ENCODE data around the gene SH3RF1. TPM values are rescaled to one million over a fixed set of nuclear protein-coding genes. Genes with fewer than 3 reads are reported as not detected.

Gene SH3RF1
- total RNA-seq, 1 experiment from 2014 or later = 59.5 TPM

DNA sequence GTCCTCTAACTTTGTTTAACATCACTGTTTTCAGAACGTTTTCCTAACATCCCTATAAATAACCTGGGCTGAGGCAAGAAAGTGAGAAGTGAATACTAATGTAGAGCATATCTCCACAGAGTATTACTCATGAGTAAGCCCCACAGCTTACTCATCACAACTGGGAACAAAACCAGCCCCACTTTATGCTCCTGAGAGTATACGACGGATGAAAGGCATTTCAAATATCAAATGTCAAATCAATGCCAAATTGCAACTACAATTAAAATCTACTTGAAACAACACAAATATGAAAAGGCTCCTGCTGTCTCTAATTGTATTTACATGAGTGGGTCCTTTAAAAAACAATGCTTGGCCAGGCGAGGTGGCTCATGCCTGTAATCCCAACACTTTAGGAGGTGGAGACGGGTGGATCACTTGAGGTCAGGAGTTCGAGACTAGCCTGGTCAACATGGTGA, 41.2 kb downstream of the SH3RF1 start (continued):
- peak; percentile 93 for TF ChIP-seq FOSL1 (IDR thresholded peaks at IDR 0.05; ENCODE audit: low read depth)

DNA sequence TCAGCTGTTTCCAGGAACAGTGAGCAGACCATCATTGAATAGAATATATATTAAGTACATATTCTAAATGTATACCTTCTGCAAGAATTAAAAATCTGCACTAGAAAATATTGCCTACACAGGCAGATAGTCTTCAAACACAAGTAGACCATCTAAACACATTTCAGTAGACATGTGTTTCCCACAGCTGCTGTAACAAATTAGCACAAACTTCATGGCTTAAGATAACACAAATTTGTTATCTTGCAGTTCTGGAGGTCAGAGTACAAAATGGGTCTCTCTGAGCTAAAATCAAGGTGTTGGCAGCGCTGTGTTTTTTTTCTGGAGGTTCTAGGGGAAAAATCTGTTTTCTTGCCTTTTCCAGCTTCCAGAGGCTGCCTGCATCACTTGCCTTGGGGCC, 42.7 kb downstream of the SH3RF1 start:
- Histone ChIP-seq H2AFZ (ENCODE audit: low read depth, low read length, poor library complexity, severe bottlenecking) (no peak overlapping the region), H3K79me2 (ENCODE audit: insufficient read depth, low read length) (peaks cover 84% of the 10 kb centered on the region), H3K4me2 (ENCODE audit: low read length) (peak overlapping the region; percentile 77; the same call in 1 of the 2 replicates), H3K36me3 (ENCODE audit: control insufficient read depth in 1 of 2, insufficient read depth in 2 of 2, low read length in 2 of 2) (no peaks in the 10 kb centered on the region), H3K4me1 (ENCODE audit: control insufficient read depth in 1 of 2, insufficient read depth in 2 of 2, low read length in 2 of 2) (peaks cover 85 to 97% of the 10 kb centered on the region in 2 experiments), H3K9ac (ENCODE audit: low read length) (no peak overlapping the region), H3K27ac (ENCODE audit: low read depth, low read length) (no peak overlapping the region), H3K9me2 (ENCODE audit: insufficient read depth) (no peaks in the 10 kb centered on the region), H3K9me3 (ENCODE audit: control insufficient read depth in 1 of 2, insufficient read depth in 1 of 2, low read depth in 1 of 2, low read length in 2 of 2) (no peaks in the 10 kb centered on the region), H3K4me3 (replicated peaks in 1 of 2; ENCODE audit: low read depth in 1 of 2, low read length in 2 of 2) (no peak overlapping the region), H3K27me3 (ENCODE audit: insufficient read depth, low read length) (no peaks in the 10 kb centered on the region), H4K20me1 (ENCODE audit: insufficient read depth) (no peaks in the 10 kb centered on the region)
- no TSS peak for BruUV-seq (replicated peaks)
- no peak for TF ChIP-seq EGR1 (IDR thresholded peaks at IDR 0.05; ENCODE audit: low read depth)
- RAD21 ChIA-PET (ENCODE audit: low non-redundant PET in 1 of 2, low total read pairs in 2 of 2, uncharacterized antibody in 2 of 2, unreplicated experiment in 2 of 2) = no interaction called here
- POLR2A ChIA-PET = no interaction called here
- DNase-seq (ENCODE audit: low read depth, low spot score) = no peak
- no peak for ATAC-seq
- CTCF ChIA-PET = no interaction called here
- intact Hi-C loops (cut with micrococcal nuclease) = loop anchor here (2.0 kb wide), 1 partner anchor 27 kb away; no protein-coding TSS in a partner anchor

DNA sequence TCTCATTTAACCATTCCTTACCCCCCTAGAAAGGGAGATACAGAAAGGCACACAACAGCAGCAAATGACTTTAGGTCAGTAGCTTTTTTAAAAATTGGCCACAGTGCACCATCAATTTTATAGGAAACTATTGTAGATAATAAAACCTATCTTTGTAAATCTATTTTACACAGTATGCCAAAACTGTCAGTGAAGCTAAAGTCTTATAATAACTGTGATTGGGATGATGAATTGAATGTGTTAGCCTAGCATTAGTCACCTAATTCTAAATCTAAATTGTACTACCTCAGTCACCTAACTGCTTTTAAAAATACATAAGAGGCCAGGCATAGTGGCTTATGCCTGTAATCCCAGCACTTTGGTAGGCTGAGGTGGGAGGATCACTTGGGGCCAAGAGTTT, 44.2 kb downstream of the SH3RF1 start:
- H3K9me2 ChIP-seq (ENCODE audit: insufficient read depth) = no peaks in the 10 kb centered on the region
- intact Hi-C loops (cut with micrococcal nuclease) = no loop called here
- 0 out of 4 replicates have a peak, but pooled peaks cover 0 to 4% of the 10 kb centered on the region in 2 experiments for H3K36me3 ChIP-seq (ENCODE audit: control insufficient read depth in 1 of 2, insufficient read depth in 2 of 2, low read length in 2 of 2)
- peak overlapping the region; percentile 95 for H3K27ac ChIP-seq (ENCODE audit: low read depth, low read length)
- no peak overlapping the region for H2AFZ ChIP-seq (ENCODE audit: low read depth, low read length, poor library complexity, severe bottlenecking)
- peak overlapping the region; percentile 77 for H3K4me2 ChIP-seq (ENCODE audit: low read length)
- no TSS peak for BruUV-seq (replicated peaks)
- CTCF ChIA-PET = no interaction called here
- H3K9me3 ChIP-seq (ENCODE audit: control insufficient read depth in 1 of 2, insufficient read depth in 1 of 2, low read depth in 1 of 2, low read length in 2 of 2) = no peaks in the 10 kb centered on the region
- H3K79me2 ChIP-seq (ENCODE audit: insufficient read depth, low read length) = peaks cover 82% of the 10 kb centered on the region
- H3K4me1 ChIP-seq (ENCODE audit: control insufficient read depth in 1 of 2, insufficient read depth in 2 of 2, low read length in 2 of 2) = peaks cover 78 to 91% of the 10 kb centered on the region in 2 experiments
- RAD21 ChIA-PET (ENCODE audit: low non-redundant PET in 1 of 2, low total read pairs in 2 of 2, uncharacterized antibody in 2 of 2, unreplicated experiment in 2 of 2) = no interaction called here
- ATAC-seq (no peak), DNase-seq (ENCODE audit: low read depth, low spot score) (no peak)
- POLR2A ChIA-PET = interaction anchor here (0.6 kb wide), 1 partner anchor 29 kb away, joined by 3 read pairs; no protein-coding TSS in a partner anchor
- no peaks in the 10 kb centered on the region for H4K20me1 ChIP-seq (ENCODE audit: insufficient read depth)
- H3K9ac ChIP-seq (ENCODE audit: low read length) = peak overlapping the region; percentile 48
- H3K27me3 ChIP-seq (ENCODE audit: insufficient read depth, low read length) = no peaks in the 10 kb centered on the region
- peak overlapping the region in 1 of 2 experiments; percentile 45; a peak in 2 of 4 replicates for H3K4me3 ChIP-seq (replicated peaks in 1 of 2; ENCODE audit: low read depth in 1 of 2, low read length in 2 of 2)
- TF ChIP-seq SRF (IDR thresholded peaks at IDR 0.05; ENCODE audit: low read depth) = no peak
- TF ChIP-seq, protein P1, sequence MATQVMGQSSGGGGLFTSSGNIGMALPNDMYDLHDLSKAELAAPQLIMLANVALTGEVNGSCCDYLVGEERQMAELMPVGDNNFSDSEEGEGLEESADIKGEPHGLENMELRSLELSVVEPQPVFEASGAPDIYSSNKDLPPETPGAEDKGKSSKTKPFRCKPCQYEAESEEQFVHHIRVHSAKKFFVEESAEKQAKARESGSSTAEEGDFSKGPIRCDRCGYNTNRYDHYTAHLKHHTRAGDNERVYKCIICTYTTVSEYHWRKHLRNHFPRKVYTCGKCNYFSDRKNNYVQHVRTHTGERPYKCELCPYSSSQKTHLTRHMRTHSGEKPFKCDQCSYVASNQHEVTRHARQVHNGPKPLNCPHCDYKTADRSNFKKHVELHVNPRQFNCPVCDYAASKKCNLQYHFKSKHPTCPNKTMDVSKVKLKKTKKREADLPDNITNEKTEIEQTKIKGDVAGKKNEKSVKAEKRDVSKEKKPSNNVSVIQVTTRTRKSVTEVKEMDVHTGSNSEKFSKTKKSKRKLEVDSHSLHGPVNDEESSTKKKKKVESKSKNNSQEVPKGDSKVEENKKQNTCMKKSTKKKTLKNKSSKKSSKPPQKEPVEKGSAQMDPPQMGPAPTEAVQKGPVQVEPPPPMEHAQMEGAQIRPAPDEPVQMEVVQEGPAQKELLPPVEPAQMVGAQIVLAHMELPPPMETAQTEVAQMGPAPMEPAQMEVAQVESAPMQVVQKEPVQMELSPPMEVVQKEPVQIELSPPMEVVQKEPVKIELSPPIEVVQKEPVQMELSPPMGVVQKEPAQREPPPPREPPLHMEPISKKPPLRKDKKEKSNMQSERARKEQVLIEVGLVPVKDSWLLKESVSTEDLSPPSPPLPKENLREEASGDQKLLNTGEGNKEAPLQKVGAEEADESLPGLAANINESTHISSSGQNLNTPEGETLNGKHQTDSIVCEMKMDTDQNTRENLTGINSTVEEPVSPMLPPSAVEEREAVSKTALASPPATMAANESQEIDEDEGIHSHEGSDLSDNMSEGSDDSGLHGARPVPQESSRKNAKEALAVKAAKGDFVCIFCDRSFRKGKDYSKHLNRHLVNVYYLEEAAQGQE (IDR thresholded peaks at IDR 0.05; ENCODE audit: low read depth) = no peak
- TF ChIP-seq ZNF274 (IDR thresholded peaks at IDR 0.05; ENCODE audit: low read depth, low read length) = no peak
- no peak for TF ChIP-seq ZFX (IDR thresholded peaks at IDR 0.05)
- TF ChIP-seq POLR2A (IDR thresholded peaks at IDR 0.05; ENCODE audit: borderline replicate concordance, extremely low read depth, insufficient read depth, insufficient read length) = no peak
- TF ChIP-seq CEBPB (IDR thresholded peaks at IDR 0.05; ENCODE audit: low read depth) = no peak
- TF ChIP-seq EZH2 (IDR thresholded peaks at IDR 0.05) = no peak
- TF ChIP-seq, protein P2, sequence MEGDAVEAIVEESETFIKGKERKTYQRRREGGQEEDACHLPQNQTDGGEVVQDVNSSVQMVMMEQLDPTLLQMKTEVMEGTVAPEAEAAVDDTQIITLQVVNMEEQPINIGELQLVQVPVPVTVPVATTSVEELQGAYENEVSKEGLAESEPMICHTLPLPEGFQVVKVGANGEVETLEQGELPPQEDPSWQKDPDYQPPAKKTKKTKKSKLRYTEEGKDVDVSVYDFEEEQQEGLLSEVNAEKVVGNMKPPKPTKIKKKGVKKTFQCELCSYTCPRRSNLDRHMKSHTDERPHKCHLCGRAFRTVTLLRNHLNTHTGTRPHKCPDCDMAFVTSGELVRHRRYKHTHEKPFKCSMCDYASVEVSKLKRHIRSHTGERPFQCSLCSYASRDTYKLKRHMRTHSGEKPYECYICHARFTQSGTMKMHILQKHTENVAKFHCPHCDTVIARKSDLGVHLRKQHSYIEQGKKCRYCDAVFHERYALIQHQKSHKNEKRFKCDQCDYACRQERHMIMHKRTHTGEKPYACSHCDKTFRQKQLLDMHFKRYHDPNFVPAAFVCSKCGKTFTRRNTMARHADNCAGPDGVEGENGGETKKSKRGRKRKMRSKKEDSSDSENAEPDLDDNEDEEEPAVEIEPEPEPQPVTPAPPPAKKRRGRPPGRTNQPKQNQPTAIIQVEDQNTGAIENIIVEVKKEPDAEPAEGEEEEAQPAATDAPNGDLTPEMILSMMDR (IDR thresholded peaks at IDR 0.05 in 2 of 3, conservative IDR thresholded peaks at IDR 0.05 in 1 of 3; ENCODE audit: borderline replicate concordance in 1 of 3, insufficient read depth in 1 of 3, low read depth in 2 of 3, low read length in 2 of 3) = no peak
- no peak for TF ChIP-seq YY1 (IDR thresholded peaks at IDR 0.05; ENCODE audit: extremely low read depth, insufficient replicate concordance, low read depth, low read length)
- no peak for TF ChIP-seq FOSL1 (IDR thresholded peaks at IDR 0.05; ENCODE audit: low read depth)
- no peak for TF ChIP-seq SIN3A (IDR thresholded peaks at IDR 0.05; ENCODE audit: low read depth)
- TF ChIP-seq CBX3 (IDR thresholded peaks at IDR 0.05; ENCODE audit: low read depth) = no peak
